HPDE6-E6E7 (cell line): Measurements from ENCODE around the gene PPIP5K2.

ENCODE experiments used
- DNase-seq: peaks from one replicate; pipeline ENCODE4 v3.0.0; 2011; ENCODE audit warnings: missing footprints; ENCODE audit errors: extremely low spot score

Gene PPIP5K2

GRCh38 chr5:103247118-103247517 lies 127.0 kb downstream of the PPIP5K2 start:
- no peak for DNase-seq

- DNase-seq, result no peak
These were observed 129.0 kb downstream of the PPIP5K2 start for GRCh38 chr5:103249068-103249467.

- DNase-seq, result no peak
These were observed 134.8 kb downstream of the PPIP5K2 start for GRCh38 chr5:103254921-103255320.

- DNase-seq, result no peak
These were observed 135.6 kb downstream of the PPIP5K2 start for GRCh38 chr5:103255691-103256090.

- no peak for DNase-seq
These were observed 136.1 kb downstream of the PPIP5K2 start for GRCh38 chr5:103256178-103256577.

GRCh38 chr5:103258368-103258956 lies 138.4 kb downstream of the PPIP5K2 start, which contains the start of gene MACIR:
TSS of gene MACIR (plus strand) at chr5:103258763. CDS start at chr5:103275920, 17,157 bp downstream.
- DNase-seq, result peak; percentile 98

GRCh38 chr5:103258957-103259704 lies 139.0 kb downstream of the PPIP5K2 start:
- DNase-seq, result peak; percentile 31

- DNase-seq, result peak; percentile 38
These were observed 139.7 kb downstream of the PPIP5K2 start for GRCh38 chr5:103259705-103260355.

- no peak for DNase-seq
These were observed 140.8 kb downstream of the PPIP5K2 start for GRCh38 chr5:103260951-103261350.
